Naive B cell (primary cell): ENCODE data around the gene NIPSNAP2. TPM values are rescaled to one million over a fixed set of nuclear protein-coding genes. Genes with fewer than 3 reads are reported as not detected.
"Not testable (repeated sequence)": the region's sequence is repeated elsewhere in the genome, so short reads cannot be mapped to it uniquely, and the experiment has no call there.

Experiments
- ATAC-seq, 2 donors: fragments of 150-1000 bp; cut with Tn5 transposase; 2 replicates each; pipeline ENCODE4 v1.10.0; 2021; ENCODE audit warnings: low read depth in 2 of 2, mild to moderate bottlenecking in 2 of 2, moderate library complexity in 2 of 2
- DNase-seq: peaks from one replicate; pipeline ENCODE4 v3.0.0; 2022
- H3K27ac Mint-ChIP-seq, 6 donors: one replicate each; pipeline ENCODE4 v1.8.0; 2020 to 2022; ENCODE audit warnings: mild to moderate bottlenecking in 6 of 6, mixed read lengths in 6 of 6, moderate library complexity in 5 of 6, inconsistent platforms in 2 of 6
- H3K27me3 Mint-ChIP-seq, 3 donors: one replicate each; pipeline ENCODE4 v1.8.0; 2021 to 2022; ENCODE audit warnings: mixed read lengths in 3 of 3, mild to moderate bottlenecking in 1 of 3
- H3K36me3 Mint-ChIP-seq, 2 donors: one replicate each; pipeline ENCODE4 v1.8.0; 2020 to 2022; ENCODE audit warnings: mixed read lengths in 2 of 2, inconsistent platforms in 1 of 2, mild to moderate bottlenecking in 1 of 2
- H3K4me1 Mint-ChIP-seq, 3 donors: one replicate each; pipeline ENCODE4 v1.8.0; 2020 to 2022; ENCODE audit warnings: mixed read lengths in 3 of 3, inconsistent platforms in 1 of 3, mild to moderate bottlenecking in 1 of 3, moderate library complexity in 1 of 3
- H3K4me3 Mint-ChIP-seq, 8 donors: one replicate each; pipeline ENCODE4 v1.8.0; 2020 to 2022; ENCODE audit warnings: mild to moderate bottlenecking in 8 of 8, mixed read lengths in 8 of 8, moderate library complexity in 8 of 8, inconsistent platforms in 2 of 8
- H3K9me3 Mint-ChIP-seq, 7 donors: one replicate each; pipeline ENCODE4 v1.8.0; 2020 to 2022; ENCODE audit warnings: mixed read lengths in 7 of 7, mild to moderate bottlenecking in 5 of 7, inconsistent platforms in 2 of 7, moderate library complexity in 1 of 7
- polyA plus RNA-seq, 6 donors: library from polyadenylated mRNA; unstranded; fragments of 300-500 nt; fragmentation: Illumina TruSeq; gene quantifications; one replicate each; pipeline ENCODE4 v1.2.3, GENCODE V29; 2021; ENCODE audit warnings: low read depth in 6 of 6

NIPSNAP2 gene
- polyA plus RNA-seq, 6 donors from 2014 or later: 47.8 to 137 (median 57.2) TPM

DNA sequence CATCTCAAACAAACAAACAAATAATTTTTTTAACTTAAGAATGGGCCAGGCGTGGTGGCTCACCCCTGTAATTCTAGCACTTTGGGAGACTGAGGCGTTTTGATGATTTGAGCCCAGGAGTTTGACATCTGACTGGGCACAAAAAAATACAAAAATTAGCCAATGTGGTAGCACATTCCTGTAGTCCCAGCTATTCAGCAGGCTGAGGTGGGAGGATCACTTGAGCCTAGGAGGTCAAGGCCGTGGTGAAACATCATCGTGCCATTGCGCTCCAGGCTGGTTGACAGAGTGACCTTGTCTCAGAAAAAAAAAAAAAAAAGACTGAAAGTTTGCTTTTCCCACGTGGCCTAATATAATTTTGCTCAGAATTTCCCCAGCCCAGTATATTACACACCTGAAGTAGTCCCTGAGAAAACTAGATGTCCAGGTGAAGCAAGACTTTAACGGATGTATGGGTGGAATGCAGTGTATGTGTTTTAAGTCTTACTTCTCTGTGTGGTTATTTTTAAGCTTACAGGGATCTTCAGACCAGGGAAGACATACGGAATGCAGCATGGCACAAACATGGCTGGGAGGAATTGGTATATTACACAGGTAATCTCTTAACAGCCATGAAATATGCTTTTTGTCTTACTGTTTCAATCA, 32.6 kb downstream of the NIPSNAP2 start:
- Mint-ChIP-seq H3K36me3 (peaks cover 7 to 38% of the 10 kb centered on the region in 2 donors), H3K4me1 (peaks cover 5 to 6% (median 5%) of the 10 kb centered on the region in 3 donors), H3K4me3 (no peak overlapping the region), H3K27me3 (no peaks in the 10 kb centered on the region), H3K9me3 (no peaks in the 10 kb centered on the region), H3K27ac (peak overlapping the region in 2 of 6 donors; percentile 17 to 67)
- no peak for DNase-seq
- no peak for ATAC-seq

DNA sequence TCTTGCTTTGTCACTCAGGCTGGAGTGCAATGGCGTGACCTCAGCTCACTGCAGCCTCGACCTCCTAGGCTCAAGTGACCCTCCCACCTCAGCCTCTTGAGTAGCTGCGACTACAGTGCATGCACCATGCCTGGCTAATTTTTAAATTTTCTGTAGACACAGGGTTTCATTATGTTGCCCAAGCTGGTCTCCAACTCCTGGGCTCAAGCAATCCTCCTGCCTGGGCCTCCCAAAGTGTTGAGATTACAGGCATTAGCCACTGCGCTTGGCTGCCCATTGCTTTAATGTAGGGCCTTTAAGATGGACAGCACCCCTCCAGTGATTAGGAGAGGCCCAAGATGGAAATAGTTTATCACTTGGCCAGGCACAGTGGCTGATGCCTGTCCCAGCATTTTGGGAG, 39.4 kb downstream of the NIPSNAP2 start:
- Mint-ChIP-seq H3K27me3 (no peaks in the 10 kb centered on the region), H3K36me3 (peaks cover 0 to 5% of the 10 kb centered on the region in 2 donors), H3K27ac (no peak overlapping the region)

DNA sequence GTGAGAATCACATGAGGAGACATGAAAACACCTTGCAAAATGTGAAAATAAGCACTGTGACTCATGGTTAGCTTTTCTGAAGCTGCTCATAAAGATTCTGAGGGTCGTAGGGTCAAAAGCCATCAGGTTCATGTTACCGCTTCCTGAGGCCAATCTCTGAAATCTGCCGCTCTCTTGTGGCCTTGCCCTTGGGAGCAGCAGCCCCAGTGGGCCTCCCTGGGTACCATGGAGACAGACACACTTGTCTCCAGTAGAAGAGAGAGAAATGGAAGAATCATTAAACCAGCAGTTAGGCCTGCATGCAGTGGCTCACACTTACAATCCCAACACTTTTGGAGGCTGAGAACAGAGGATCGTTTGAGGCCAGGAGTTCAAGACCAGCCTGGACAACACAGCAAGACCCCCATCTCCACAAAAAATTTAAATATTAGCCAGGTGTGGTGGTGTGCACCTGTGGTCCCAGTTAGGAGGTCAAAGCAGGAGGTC, 42.8 kb downstream of the NIPSNAP2 start:
- Mint-ChIP-seq H3K27ac (peak overlapping the region in 1 of 6 donors; percentile 69), H3K9me3 (no peaks in the 10 kb centered on the region), H3K36me3 (no peaks in the 10 kb centered on the region), H3K27me3 (no peaks in the 10 kb centered on the region), H3K4me3 (no peak overlapping the region), H3K4me1 (no peaks in the 10 kb centered on the region)
- DNase-seq (no peak), ATAC-seq (no peak)

More for the DNA sequence above, 39.4 kb downstream of the NIPSNAP2 start:
- H3K4me1 Mint-ChIP-seq: peaks cover 5 to 6% (median 5%) of the 10 kb centered on the region in 3 donors
- no peaks in the 10 kb centered on the region for H3K9me3 Mint-ChIP-seq
- H3K4me3 Mint-ChIP-seq: no peak overlapping the region
- ATAC-seq (no peak), DNase-seq (no peak)

DNA sequence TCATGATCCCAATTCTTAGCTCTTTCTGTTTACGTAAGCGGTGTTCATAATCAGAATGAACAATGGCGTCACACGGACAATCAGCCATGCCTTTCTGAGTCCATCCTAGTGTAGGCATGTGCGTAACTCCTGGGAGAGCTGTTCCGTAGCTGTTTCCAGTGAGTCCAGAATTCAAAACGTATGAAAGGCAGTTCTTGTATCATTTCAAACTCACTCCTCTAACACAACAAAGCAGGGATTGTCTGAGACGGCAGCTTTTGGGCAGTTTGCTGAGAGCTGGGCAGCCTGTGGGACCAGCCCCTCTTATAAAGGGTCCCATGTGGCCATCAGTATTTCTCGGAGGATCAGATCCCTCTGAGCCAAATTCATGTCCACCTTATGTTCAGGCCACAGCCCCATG, 43.5 kb downstream of the NIPSNAP2 start:
- Mint-ChIP-seq H3K4me1 (no peaks in the 10 kb centered on the region), H3K36me3 (no peaks in the 10 kb centered on the region), H3K27ac (no peak overlapping the region), H3K4me3 (no peak overlapping the region), H3K27me3 (no peaks in the 10 kb centered on the region), H3K9me3 (no peaks in the 10 kb centered on the region)
- DNase-seq: no peak
- ATAC-seq: no peak

DNA sequence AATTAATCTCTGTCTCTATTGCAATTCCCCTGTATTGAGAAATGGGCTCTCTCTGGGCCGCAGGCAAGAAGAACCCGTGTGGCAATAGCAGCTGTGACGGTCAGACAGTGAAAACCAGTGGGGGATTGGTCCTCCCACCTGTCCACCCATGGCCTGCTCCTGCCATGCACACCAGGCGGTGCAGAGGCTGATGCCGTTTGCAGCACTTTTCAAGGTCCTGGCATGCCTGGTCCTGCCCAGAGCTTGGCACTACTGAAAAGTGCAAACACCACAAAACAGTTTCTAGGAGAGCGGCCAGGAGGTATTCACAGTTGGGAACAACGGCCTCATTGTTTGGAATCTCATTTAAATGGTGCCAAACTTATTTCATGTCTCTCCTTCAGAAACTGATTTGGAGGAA, 45.3 kb downstream of the NIPSNAP2 start:
- Mint-ChIP-seq H3K9me3 (no peaks in the 10 kb centered on the region), H3K27ac (no peak overlapping the region), H3K27me3 (no peaks in the 10 kb centered on the region), H3K4me3 (no peak overlapping the region), H3K36me3 (no peaks in the 10 kb centered on the region), H3K4me1 (no peaks in the 10 kb centered on the region)
- ATAC-seq (no peak), DNase-seq (no peak)

DNA sequence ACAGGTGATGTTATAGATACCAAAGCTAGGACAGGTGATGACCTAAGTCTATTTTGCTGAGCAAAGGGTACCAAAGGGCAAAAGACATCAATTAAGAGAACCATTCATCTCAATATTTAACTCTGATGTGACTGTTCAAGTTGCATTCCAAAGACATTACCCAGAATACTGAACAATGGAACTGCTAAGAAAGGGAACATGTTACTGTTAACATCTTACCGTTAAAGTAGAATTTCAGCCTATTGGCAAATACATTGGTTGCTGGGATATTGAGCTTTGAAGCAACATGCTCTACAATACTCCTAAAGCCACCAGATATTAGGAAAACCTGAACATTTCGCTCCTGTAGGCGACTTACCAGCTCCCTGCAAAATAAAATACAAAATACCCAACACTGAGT, 52.6 kb downstream of the NIPSNAP2 start:
- H3K4me3 Mint-ChIP-seq, H3K27ac Mint-ChIP-seq, H3K4me1 Mint-ChIP-seq, H3K36me3 Mint-ChIP-seq, ATAC-seq, DNase-seq, H3K9me3 Mint-ChIP-seq, H3K27me3 Mint-ChIP-seq: not testable (repeated sequence)

DNA sequence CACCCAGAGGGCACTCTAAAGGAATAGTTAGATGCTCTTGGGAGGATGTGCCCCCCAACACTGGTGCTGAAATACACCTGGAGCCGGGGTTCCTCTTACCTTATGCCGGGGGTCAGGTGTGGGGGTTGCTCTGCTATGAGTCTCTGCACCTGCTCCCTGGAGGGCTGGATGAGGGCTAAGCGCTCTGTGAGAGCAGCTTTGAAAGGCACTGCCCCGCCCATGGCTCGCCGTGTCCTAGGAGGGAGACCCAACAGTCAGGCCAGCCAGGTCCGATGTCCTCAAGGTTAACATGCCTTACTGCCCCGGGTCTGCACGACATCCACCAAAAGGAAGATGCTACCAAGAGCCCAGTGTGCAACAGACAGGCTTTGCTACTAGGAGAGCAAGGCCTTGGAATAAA, 55.1 kb downstream of the NIPSNAP2 start:
- Mint-ChIP-seq H3K36me3 (no peaks in the 10 kb centered on the region), H3K27me3 (no peaks in the 10 kb centered on the region), H3K4me3 (no peak overlapping the region), H3K9me3 (no peaks in the 10 kb centered on the region), H3K27ac (no peak overlapping the region), H3K4me1 (no peaks in the 10 kb centered on the region)
- no peak for ATAC-seq
- DNase-seq: no peak

DNA sequence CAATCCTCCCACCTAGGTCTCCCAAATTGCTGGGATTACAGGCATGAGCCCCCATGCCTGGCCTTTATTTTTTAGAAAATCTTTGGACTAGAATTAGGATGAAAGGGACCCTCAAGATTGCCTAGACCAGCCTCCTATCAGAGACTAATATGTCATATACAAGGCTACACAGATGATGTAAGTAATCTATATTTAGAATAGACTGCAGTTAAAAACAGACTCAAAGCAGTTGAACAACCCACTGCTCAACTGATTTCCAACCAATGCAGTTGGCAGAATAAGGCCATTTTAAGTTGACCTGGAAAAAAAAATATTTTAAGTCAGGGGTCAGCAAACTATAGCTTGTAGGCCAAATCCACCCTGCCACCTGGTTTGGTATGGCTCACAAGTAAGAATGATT, 59.1 kb downstream of the NIPSNAP2 start:
- no peak overlapping the region for H3K4me3 Mint-ChIP-seq
- peaks cover 0 to 4% of the 10 kb centered on the region in 2 donors for H3K36me3 Mint-ChIP-seq
- H3K27me3 Mint-ChIP-seq: no peaks in the 10 kb centered on the region
- no peaks in the 10 kb centered on the region for H3K4me1 Mint-ChIP-seq
- ATAC-seq (no peak), DNase-seq (no peak)
- H3K27ac Mint-ChIP-seq: peak overlapping the region in 1 of 6 donors; percentile 38
- H3K9me3 Mint-ChIP-seq: peaks cover 0 to 1% (median 0%) of the 10 kb centered on the region in 7 donors

DNA sequence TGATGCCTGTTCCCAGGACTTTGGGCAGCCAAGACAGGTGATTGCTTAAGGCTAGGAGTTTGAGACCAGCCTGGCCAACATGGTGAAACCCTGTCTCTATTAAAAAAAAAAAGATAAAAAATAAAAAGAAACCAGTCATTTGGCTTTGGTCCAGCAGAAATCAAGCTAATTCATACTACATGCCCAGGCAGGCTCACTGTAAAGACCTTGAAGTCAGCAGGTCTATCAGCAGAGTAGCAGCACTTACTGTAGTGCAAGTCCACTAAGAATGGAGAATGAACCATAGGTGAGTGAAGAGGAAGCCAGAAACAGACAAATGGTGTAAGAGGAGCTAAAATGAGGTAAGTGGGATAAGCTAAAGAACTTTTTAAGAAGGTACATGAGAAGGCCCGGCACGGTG, 62.2 kb downstream of the NIPSNAP2 start:
- H3K36me3 Mint-ChIP-seq: peaks cover 0 to 4% of the 10 kb centered on the region in 2 donors
- H3K27me3 Mint-ChIP-seq: no peaks in the 10 kb centered on the region
- DNase-seq: no peak
- no peak for ATAC-seq
- H3K27ac Mint-ChIP-seq: no peak overlapping the region
- H3K9me3 Mint-ChIP-seq: peaks cover 0 to 1% (median 0%) of the 10 kb centered on the region in 7 donors
- H3K4me1 Mint-ChIP-seq: no peaks in the 10 kb centered on the region
- no peak overlapping the region for H3K4me3 Mint-ChIP-seq

DNA sequence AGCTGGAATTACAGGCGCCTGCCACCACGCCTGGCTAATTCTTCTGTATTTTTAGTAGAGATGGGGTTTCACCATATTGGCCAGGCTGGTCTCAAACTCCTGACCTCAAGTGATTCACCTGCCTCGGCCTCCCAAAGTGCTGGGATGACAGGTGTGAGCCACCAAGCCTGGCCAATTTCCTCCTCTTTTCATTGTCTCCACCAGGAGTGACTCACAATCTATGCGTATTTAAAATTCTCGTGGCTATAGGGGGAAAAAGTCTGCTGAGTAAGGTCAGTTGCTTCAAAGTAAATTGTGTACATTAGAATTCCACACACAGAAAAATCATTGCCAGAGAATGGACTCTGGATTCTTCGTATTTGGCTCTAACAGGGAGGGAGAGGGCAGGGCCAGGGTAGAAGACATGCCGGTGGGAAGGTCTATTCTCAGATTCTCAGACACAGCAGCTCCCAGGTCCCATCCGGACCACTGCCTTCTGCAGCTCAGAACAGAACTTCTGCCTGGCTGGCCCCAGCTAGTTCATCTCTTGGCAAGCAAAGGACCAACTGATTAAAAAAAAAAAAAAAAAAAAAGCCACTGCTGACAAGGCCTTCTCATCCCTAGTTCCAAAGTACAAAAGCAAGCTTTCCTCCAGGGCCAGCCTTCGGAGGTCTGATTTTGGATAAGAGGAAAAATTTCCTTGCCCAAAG, 64.7 kb downstream of the NIPSNAP2 start:
- Mint-ChIP-seq H3K36me3 (peaks cover 0 to 4% of the 10 kb centered on the region in 2 donors), H3K4me1 (peaks cover 5 to 7% (median 7%) of the 10 kb centered on the region in 3 donors), H3K4me3 (no peak overlapping the region), H3K9me3 (peaks cover 0 to 1% (median 0%) of the 10 kb centered on the region in 7 donors), H3K27me3 (no peaks in the 10 kb centered on the region), H3K27ac (no peak overlapping the region)
- ATAC-seq: no peak
- no peak for DNase-seq

DNA sequence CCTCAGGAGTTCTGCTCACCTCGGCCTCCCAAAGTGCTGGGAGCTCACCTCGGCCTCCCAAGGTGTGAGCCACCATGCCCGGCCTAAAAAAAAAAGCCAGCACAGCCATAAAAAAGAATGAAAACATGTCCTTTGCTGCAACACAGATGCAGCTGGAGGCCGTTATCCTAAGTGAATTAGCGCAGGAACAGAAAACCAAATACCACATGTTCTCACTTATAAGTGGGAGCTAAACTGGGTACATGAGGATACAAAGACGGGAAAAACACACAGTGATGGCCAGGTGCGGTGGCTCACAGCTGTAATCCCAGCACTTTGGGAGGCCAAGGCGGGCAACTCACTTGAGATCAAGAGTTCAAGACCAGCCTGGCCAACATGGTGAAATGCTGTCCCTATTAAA, 66.0 kb downstream of the NIPSNAP2 start:
- DNase-seq (no peak), ATAC-seq (no peak)
- H3K4me1 Mint-ChIP-seq: peaks cover 5 to 8% (median 7%) of the 10 kb centered on the region in 3 donors
- H3K27me3 Mint-ChIP-seq: no peaks in the 10 kb centered on the region
- H3K9me3 Mint-ChIP-seq: peaks cover 0 to 1% (median 0%) of the 10 kb centered on the region in 7 donors
- no peak overlapping the region for H3K4me3 Mint-ChIP-seq
- H3K36me3 Mint-ChIP-seq: peaks cover 0 to 4% of the 10 kb centered on the region in 2 donors
- H3K27ac Mint-ChIP-seq: no peak overlapping the region

DNA sequence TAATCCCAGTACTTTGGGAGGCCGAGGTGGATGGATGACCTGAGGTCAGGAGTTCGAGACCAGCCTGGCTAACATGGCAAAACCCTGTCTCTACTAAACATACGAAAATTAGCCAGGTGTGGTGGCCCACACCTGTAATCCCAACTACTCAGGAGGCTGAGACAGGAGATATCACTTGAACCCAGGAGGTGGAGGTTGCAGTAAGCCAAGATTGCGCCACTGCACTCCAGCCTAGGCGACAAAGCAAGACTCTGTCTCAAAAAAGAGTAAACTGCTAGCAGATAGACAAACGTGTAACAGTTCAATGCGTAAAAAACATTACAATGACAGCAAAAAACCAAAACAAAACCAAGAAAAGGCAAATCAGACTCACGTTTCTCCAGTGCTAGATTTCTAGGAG, 67.2 kb downstream of the NIPSNAP2 start:
- H3K27me3 Mint-ChIP-seq, H3K9me3 Mint-ChIP-seq, H3K36me3 Mint-ChIP-seq, DNase-seq, ATAC-seq, H3K4me1 Mint-ChIP-seq: not testable (repeated sequence)
- peak overlapping the region in 2 of 8 donors; percentile 58 to 82 for H3K4me3 Mint-ChIP-seq
- peak overlapping the region in 1 of 6 donors; percentile 21 for H3K27ac Mint-ChIP-seq

DNA sequence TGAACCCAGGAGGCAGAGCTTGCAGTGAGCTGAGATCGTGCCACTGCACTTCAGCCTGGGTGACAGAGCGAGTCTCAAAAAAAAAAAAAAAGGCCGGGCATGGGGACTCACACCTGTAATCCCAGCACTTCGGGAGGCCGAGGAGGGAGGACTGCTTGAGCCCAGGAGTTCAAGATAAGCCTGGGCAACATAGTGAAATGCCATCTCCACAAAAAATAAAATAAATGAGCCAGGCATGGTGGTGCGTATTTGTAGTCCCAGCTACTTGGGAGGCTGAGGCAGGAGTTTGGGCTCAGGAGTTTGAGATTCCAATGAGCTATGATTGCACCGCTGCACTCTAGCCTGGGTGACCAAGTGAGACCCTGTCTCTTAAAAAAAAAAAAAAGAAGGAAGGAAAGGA, 68.2 kb downstream of the NIPSNAP2 start:
- H3K36me3 Mint-ChIP-seq, H3K4me1 Mint-ChIP-seq, DNase-seq, ATAC-seq, H3K9me3 Mint-ChIP-seq, H3K27me3 Mint-ChIP-seq, H3K27ac Mint-ChIP-seq: not testable (repeated sequence)
- peak overlapping the region in 5 of 8 donors; percentile 2 to 84 (median 56) for H3K4me3 Mint-ChIP-seq
